IMR-90 (cell line): ENCODE measurements around the gene SLX9. TPM values are rescaled to one million over a fixed set of nuclear protein-coding genes. Genes with fewer than 3 reads are reported as not detected.

Source experiments
- ATAC-seq: fragments of 200-7000 bp; cut with Tn5 transposase; 2 replicates; pipeline ENCODE4 v1.9.1; 2020; ENCODE audit warnings: low read depth, mild to moderate bottlenecking, moderate library complexity
- BruUV-seq: library from RNA; stranded (reverse); fragments of 400-500 nt; replicated peaks from 2 replicates; lab custom pipeline; 2021; lab: Mats Ljungman, UMichigan
- CTCF ChIA-PET: fragments of 300-600 bp; formaldehyde crosslinking; extraction: SDS; loops from one replicate; lab custom pipeline; 2021; ENCODE audit warnings: antibody characterized with exemption; lab: Yijun Ruan, JAX
- POLR2A ChIA-PET: fragments of 300-600 bp; sonication (Branson Sonifier 250); formaldehyde crosslinking; loops from one replicate; lab custom pipeline; 2022; ENCODE audit warnings: antibody characterized with exemption; ENCODE audit not compliant: unreplicated experiment; lab: Charles Lee
- DNase-seq: peaks from one replicate; pipeline ENCODE4 v3.0.0; 2013
- H2AFZ ChIP-seq: replicated peaks from 2 replicates; pipeline ENCODE3; 2013; ENCODE audit warnings: low read length, mild to moderate bottlenecking; ENCODE audit not compliant: poor library complexity
- H2AK5ac ChIP-seq: 2 replicates; pipeline ENCODE4 v1.6.1; 2013; ENCODE audit warnings: low read depth, low read length, inconsistent platforms
- H2AK9ac ChIP-seq: replicated peaks from 2 replicates; pipeline ENCODE3; 2013; ENCODE audit warnings: mild to moderate bottlenecking, low read depth, low read length, moderate library complexity; ENCODE audit not compliant: poor library complexity
- H2BK120ac ChIP-seq: 2 replicates; pipeline ENCODE4 v1.6.1; 2013; ENCODE audit warnings: low read depth, low read length, inconsistent platforms
- H2BK15ac ChIP-seq: 3 replicates; pipeline ENCODE4 v1.6.1; 2013; ENCODE audit warnings: low read depth, low read length, inconsistent platforms
- H2BK20ac ChIP-seq: 2 replicates; pipeline ENCODE4 v1.6.1; 2013; ENCODE audit warnings: low read depth, mild to moderate bottlenecking, inconsistent platforms, low read length, moderate library complexity
- H2BK5ac ChIP-seq: 2 replicates; pipeline ENCODE4 v1.6.1; 2013; ENCODE audit warnings: mild to moderate bottlenecking, low read depth, low read length, inconsistent platforms; ENCODE audit not compliant: poor library complexity, severe bottlenecking
- H3K14ac ChIP-seq: replicated peaks from 2 replicates; pipeline ENCODE4 v1.6.1; 2013; ENCODE audit warnings: low read depth, low read length, inconsistent platforms
- H3K18ac ChIP-seq: 2 replicates; pipeline ENCODE4 v1.6.1; 2013; ENCODE audit warnings: low read depth, low read length, control low read depth
- H3K23ac ChIP-seq: 2 replicates; pipeline ENCODE4 v1.6.1; 2013; ENCODE audit warnings: low read depth, low read length, inconsistent platforms
- H3K27ac ChIP-seq: 2 replicates; pipeline ENCODE4 v1.5.1; 2013; ENCODE audit warnings: mild to moderate bottlenecking, control low read depth, low read length; ENCODE audit not compliant: insufficient read depth
- H3K27me3 ChIP-seq: 2 replicates; pipeline ENCODE4 v1.6.1; 2013; ENCODE audit warnings: low read length; ENCODE audit not compliant: control insufficient read depth, insufficient read depth
- H3K36me3 ChIP-seq: 2 replicates; pipeline ENCODE4 v1.6.1; 2013; ENCODE audit warnings: low read length, mixed read lengths; ENCODE audit not compliant: control insufficient read depth, insufficient read depth
- H3K4ac ChIP-seq: 2 replicates; pipeline ENCODE4 v1.6.1; 2013; ENCODE audit warnings: low read depth, low read length, inconsistent platforms
- H3K4me1 ChIP-seq: 2 replicates; pipeline ENCODE4 v1.6.1; 2013; ENCODE audit warnings: low read length, mixed read lengths; ENCODE audit not compliant: control insufficient read depth, insufficient read depth
- H3K4me2 ChIP-seq: 2 replicates; pipeline ENCODE4 v1.6.1; 2013; ENCODE audit warnings: low read depth, mild to moderate bottlenecking, control low read depth, low read length, moderate library complexity
- H3K4me3 ChIP-seq: 2 replicates; pipeline ENCODE4 v1.5.1; 2013; ENCODE audit warnings: low read depth, mild to moderate bottlenecking, control low read depth, low read length, moderate library complexity; ENCODE audit not compliant: insufficient read depth
- H3K56ac ChIP-seq: 2 replicates; pipeline ENCODE4 v1.6.1; 2013; ENCODE audit warnings: low read length, inconsistent platforms; ENCODE audit not compliant: insufficient read depth; ENCODE audit errors: extremely low read depth
- H3K79me1 ChIP-seq, 2 experiments: 2 replicates each; pipeline ENCODE4 v1.6.1; 2013; ENCODE audit warnings: low read length in 2 of 2, inconsistent platforms in 1 of 2, low read depth in 1 of 2
- H3K9ac ChIP-seq: 2 replicates; pipeline ENCODE4 v1.6.1; 2013; ENCODE audit warnings: low read depth, low read length, control low read depth
- H3K9me1 ChIP-seq: 2 replicates; pipeline ENCODE4 v1.6.1; 2013; ENCODE audit warnings: low read length, inconsistent platforms; ENCODE audit not compliant: insufficient read depth
- H3K9me3 ChIP-seq: 2 replicates; pipeline ENCODE4 v1.6.1; 2013; ENCODE audit warnings: low read length; ENCODE audit not compliant: control insufficient read depth, insufficient read depth
- H4K20me1 ChIP-seq: 2 replicates; pipeline ENCODE4 v1.6.1; 2013; ENCODE audit warnings: low read length, inconsistent platforms; ENCODE audit not compliant: insufficient read depth
- H4K5ac ChIP-seq: 2 replicates; pipeline ENCODE4 v1.6.1; 2013; ENCODE audit warnings: mild to moderate bottlenecking, low read depth, low read length, control low read depth
- H4K8ac ChIP-seq, 2 experiments: 2 replicates each; pipeline ENCODE4 v1.6.1; 2013; ENCODE audit warnings: low read depth in 2 of 2, low read length in 2 of 2, control low read depth in 1 of 2, inconsistent platforms in 1 of 2
- H4K91ac ChIP-seq: 2 replicates; pipeline ENCODE4 v1.6.1; 2013; ENCODE audit warnings: low read depth, low read length, inconsistent platforms; ENCODE audit not compliant: insufficient read depth
- FOS ChIP-seq: fragments of 150-350 bp; IDR thresholded peaks from 2 replicates; pipeline ENCODE4 v1.6.1; 2016; ENCODE audit warnings: low read depth, low read length
- NFE2L2 ChIP-seq: fragments of 150-350 bp; IDR thresholded peaks from 2 replicates; pipeline ENCODE4 v1.6.1; 2016; ENCODE audit warnings: low read depth, mild to moderate bottlenecking, low read length
- RAD21 ChIP-seq: IDR thresholded peaks from 2 replicates; pipeline ENCODE4 v1.6.1; 2012; ENCODE audit warnings: low read length, improper control_type of control experiment
- WGBS, 2 experiments: methylation state at CpG; one replicate each; pipeline versions ENCODE4 v1.1.5 to v1.1.7; 2013; ENCODE audit warnings: missing lambda C conversion rate in 2 of 2; ENCODE audit not compliant: insufficient read length in 1 of 2; ENCODE audit errors: extremely low coverage in 2 of 2; 5-methylcytosine and 5-hydroxymethylcytosine counted together
- dilution Hi-C: fragments of 300-500 bp; cut with HindIII; formaldehyde crosslinking; loops from one replicate; pipeline ENCODE4 v1.14.3; 2018; ENCODE audit warnings: low sequenced_read_pairs; ENCODE audit not compliant: unreplicated experiment
- in situ Hi-C: fragments of 300-500 bp; cut with MboI; formaldehyde crosslinking; loops from 3 replicates; pipeline ENCODE4 v1.14.3; 2019; ENCODE audit warnings: low sequenced_read_pairs, inconsistent platforms, mixed read lengths
- intact Hi-C: fragments of 100-400 bp; cut with micrococcal nuclease; formaldehyde crosslinking; loops from 2 replicates; pipeline ENCODE4 v1.10.0; 2022
- polyA plus RNA-seq, 3 experiments: library from polyadenylated mRNA; depleted of rRNA; stranded (reverse); fragments of >200 nt; gene quantifications; 2 replicates each; pipeline ENCODE4 v1.2.3, GENCODE V29; 2012; ENCODE audit warnings: low replicate concordance in 1 of 3
- total RNA-seq: library from RNA; depleted of rRNA; stranded (reverse); fragments of >200 nt; gene quantifications from 2 replicates; pipeline ENCODE4 v1.2.3, GENCODE V29; 2012
- TF ChIP-seq, protein P1 (sequence below): fragments of 150-350 bp; IDR thresholded peaks from 2 replicates; pipeline ENCODE4 v1.6.1; 2017; ENCODE audit warnings: mild to moderate bottlenecking, antibody characterized with exemption, low read length, low read depth

The SLX9 gene
- total and polyA plus RNA-seq, 2 of the 4 experiments (the other 2 are of a cell fraction) = 10.4 to 21.7 TPM

DNA sequence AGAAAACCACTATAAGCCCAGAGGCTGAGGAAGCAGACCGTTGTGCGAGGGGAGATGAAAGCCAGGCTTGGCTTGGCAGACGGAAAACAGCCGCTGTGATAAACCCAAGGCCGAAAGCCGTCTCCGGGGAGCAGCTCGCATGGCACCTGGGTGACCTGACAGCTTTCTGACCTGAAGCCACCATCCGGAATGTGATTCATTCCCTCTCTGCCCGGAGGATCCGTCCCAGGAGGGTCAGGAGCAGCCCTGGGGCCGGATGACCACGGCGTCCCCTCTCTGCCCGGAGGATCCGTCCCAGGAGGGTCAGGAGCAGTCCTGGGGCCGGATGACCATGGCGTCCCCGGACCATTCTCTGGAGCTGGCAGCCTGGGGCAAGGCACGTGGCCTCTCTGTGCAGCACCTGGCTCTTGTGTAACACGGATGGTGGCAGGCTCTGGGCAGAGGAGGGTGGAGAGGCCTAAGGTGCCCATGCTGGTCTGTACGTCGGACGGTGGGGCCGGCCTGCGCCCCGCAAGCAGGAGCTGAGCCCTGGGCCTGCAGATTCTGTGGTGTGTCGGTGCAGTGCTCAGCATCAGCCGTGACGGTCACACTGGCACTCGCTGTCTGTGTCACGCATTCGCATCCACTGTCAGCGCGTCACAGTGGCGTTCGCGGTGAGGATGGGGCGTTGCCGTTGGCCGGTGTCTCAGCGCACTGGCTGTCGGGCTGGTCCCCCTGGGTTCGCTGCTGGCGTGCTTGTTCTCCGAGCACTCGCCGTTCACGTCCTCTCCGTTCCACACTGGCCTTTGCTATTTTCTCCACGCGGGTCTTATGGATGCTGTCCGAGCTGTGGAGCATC, 50.3 kb downstream of the SLX9 start:
- TF ChIP-seq, protein P1, sequence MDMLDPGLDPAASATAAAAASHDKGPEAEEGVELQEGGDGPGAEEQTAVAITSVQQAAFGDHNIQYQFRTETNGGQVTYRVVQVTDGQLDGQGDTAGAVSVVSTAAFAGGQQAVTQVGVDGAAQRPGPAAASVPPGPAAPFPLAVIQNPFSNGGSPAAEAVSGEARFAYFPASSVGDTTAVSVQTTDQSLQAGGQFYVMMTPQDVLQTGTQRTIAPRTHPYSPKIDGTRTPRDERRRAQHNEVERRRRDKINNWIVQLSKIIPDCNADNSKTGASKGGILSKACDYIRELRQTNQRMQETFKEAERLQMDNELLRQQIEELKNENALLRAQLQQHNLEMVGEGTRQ = no peak
- TF ChIP-seq FOS (no peak), NFE2L2 (no peak), RAD21 (no peak)
- peak overlapping the region; percentile 5; the same call in 1 of the 2 replicates for H2BK120ac ChIP-seq
- no peak overlapping the region for H3K14ac ChIP-seq
- 95% methylated on average over 35 of the region's 53 CpGs; no CpG with 5 or more reads in 1 of the 2 experiments for WGBS, 2 experiments
- no peaks in the 10 kb centered on the region for H3K9me3 ChIP-seq
- no peak overlapping the region for H3K4me2 ChIP-seq
- no peak overlapping the region for H2BK5ac ChIP-seq
- H3K4me3 ChIP-seq = no peak overlapping the region
- CTCF ChIA-PET = interaction anchor here (2.0 kb wide), 1 partner anchor 20 kb away, joined by 4 read pairs; no protein-coding TSS in a partner anchor
- no peak overlapping the region for H3K23ac ChIP-seq
- H2AK5ac ChIP-seq = peak overlapping the region; percentile 61; the same call in 1 of the 2 replicates
- no peak overlapping the region for H3K9ac ChIP-seq
- no TSS peak for BruUV-seq
- no peak overlapping the region for H2BK20ac ChIP-seq
- dilution Hi-C loops = no loop called here
- peak overlapping the region; percentile 9; the same call in 1 of the 2 replicates for H4K91ac ChIP-seq
- no peaks in the 10 kb centered on the region for H3K9me1 ChIP-seq
- H3K4ac ChIP-seq = no peak overlapping the region
- H2BK15ac ChIP-seq = no peak overlapping the region; the same call in 2 of the 3 replicates
- intact Hi-C loops = loop anchor here (2.0 kb wide), 1 partner anchor 85 kb away; the partner anchor contains the start of gene ADARB1
- DNase-seq = no peak
- H3K56ac ChIP-seq = no peak overlapping the region
- peaks cover 25% of the 10 kb centered on the region for H3K4me1 ChIP-seq
- no peak overlapping the region for H4K8ac ChIP-seq
- H2AFZ ChIP-seq = no peak overlapping the region
- H3K36me3 ChIP-seq = no peaks in the 10 kb centered on the region
- ATAC-seq = no peak
- POLR2A ChIA-PET = no interaction called here
- in situ Hi-C loops = no loop called here
- H3K27me3 ChIP-seq = peaks cover 34% of the 10 kb centered on the region
- no peaks in the 10 kb centered on the region for H3K79me1 ChIP-seq
- peaks cover 10% of the 10 kb centered on the region; the same call in 1 of the 2 replicates for H4K20me1 ChIP-seq
- no peak overlapping the region; the same call in 1 of the 2 replicates for H3K18ac ChIP-seq
- H4K5ac ChIP-seq = no peak overlapping the region; the same call in 1 of the 2 replicates
- no peak overlapping the region for H3K27ac ChIP-seq
- H2AK9ac ChIP-seq = no peak overlapping the region
